ENCODE data around the gene ASAP2.

ASAP2 gene

DNA sequence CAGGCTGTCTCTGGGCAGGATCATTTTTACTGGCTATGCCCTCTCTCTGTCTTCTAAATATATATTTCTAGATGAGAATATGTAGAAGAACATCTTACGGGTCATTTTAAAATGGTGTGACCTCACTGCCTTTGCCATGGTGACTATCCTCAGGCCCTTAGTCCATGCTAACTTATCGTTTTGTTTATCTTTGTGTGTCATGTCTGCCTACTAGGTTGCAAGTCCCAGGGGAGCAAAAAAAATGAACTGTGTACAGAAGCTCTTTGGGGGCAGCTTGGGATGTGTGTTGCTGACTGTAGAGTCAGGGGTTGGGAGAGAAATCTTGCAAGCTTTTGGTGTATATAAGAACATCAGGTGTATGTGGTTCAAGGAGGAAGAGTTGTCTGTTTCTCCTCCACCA lies 227.9 kb downstream of the ASAP2 start:
- FAIRE-seq, result no peak
- TF ChIP-seq PAX5 (IDR thresholded peaks at IDR 0.05; ENCODE audit: insufficient read depth, low read length, severe bottlenecking) (no peak), POU2F2 (IDR thresholded peaks at IDR 0.05; ENCODE audit: low read depth, low read length) (no peak), SPI1 (IDR thresholded peaks at IDR 0.05; ENCODE audit: low read depth, low read length) (no peak), POLR2A (IDR thresholded peaks at IDR 0.05; ENCODE audit: low read depth, low read length) (no peak), TAF1 (IDR thresholded peaks at IDR 0.05; ENCODE audit: low read depth, low read length) (no peak), POLR2AphosphoS5 (IDR thresholded peaks at IDR 0.05; ENCODE audit: low read depth, low read length) (no peak)
- no peak for DNase-seq (ENCODE audit: insufficient read length, low spot score)

DNA sequence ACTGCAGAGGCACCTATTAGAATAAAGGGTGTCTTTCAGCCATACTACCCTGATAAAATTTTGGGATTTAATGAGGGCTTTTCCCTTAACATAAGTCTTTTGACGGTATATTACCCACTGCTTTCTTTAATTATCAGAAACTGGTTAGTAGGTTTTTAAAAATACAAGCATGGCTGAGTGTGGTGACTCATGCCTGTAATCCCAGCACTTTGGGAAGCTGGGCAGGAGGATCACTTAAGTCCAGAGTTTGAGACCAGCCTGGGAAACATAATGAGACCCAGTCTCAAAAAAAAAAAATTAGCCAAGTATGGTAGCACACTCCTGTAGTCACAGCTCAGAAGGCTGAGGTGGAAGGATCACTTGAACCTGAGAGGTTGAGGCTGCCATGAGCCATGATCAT lies 232.9 kb downstream of the ASAP2 start:
- FAIRE-seq (no peak), DNase-seq (ENCODE audit: insufficient read length, low spot score) (no peak)
- TF ChIP-seq TAF1 (IDR thresholded peaks at IDR 0.05; ENCODE audit: low read depth, low read length) (no peak), PAX5 (IDR thresholded peaks at IDR 0.05; ENCODE audit: insufficient read depth, low read length, severe bottlenecking) (no peak), SPI1 (IDR thresholded peaks at IDR 0.05; ENCODE audit: low read depth, low read length) (no peak), POLR2A (IDR thresholded peaks at IDR 0.05; ENCODE audit: low read depth, low read length) (no peak), POU2F2 (IDR thresholded peaks at IDR 0.05; ENCODE audit: low read depth, low read length) (no peak), POLR2AphosphoS5 (IDR thresholded peaks at IDR 0.05; ENCODE audit: low read depth, low read length) (no peak)

DNA sequence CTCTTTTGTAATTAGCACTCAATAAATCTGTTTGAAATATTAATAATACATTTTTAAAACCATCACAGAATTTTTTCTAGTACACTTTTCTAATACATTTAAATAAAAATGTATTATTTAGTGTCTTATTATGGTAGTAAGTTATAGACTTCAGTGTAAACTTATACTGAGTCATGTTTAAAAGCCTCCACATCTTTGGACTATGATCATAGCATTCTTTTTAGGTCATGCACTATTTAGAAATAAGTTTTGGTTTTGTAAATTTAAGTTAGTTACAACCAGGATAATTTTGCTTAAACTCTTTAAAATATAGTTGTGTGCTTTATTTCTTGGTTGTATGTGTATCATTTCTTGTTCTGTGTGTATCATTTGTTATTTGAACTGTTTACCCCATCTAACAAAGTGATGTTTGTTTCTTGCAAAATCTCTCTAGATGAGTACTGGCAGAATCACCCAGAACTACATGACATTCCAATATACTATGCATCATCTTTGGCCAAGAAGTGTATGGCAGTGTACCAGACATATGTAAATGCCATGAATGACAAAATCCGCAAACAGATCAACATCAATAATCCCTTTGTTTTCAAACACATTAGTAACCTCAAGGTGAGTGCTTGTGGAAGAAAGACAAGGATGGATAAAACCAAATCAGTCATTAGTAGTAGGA lies 233.6 kb downstream of the ASAP2 start:
- FAIRE-seq, result no peak

DNA sequence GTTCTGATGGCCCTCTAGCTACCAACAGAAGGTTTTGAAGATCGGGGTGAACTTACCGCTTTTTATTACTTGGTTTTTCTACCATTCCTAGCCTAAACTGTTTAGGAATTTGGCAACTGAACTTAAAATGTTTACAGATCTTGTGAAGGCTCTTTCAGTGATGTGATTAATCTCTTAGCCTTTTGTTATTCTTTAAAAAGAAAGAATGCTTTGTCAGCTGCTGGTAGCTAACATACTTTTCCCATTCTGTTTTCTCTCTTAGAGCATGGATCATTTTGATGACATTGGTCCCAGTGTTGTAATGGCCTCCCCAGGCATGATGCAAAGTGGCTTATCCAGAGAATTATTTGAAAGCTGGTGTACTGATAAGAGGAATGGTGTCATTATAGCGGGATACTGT lies 234.9 kb downstream of the ASAP2 start:
- FAIRE-seq (no peak), DNase-seq (ENCODE audit: insufficient read length, low spot score) (no peak)
- TF ChIP-seq POLR2A (IDR thresholded peaks at IDR 0.05; ENCODE audit: low read depth, low read length), result no peak
- no peak for TF ChIP-seq TAF1 (IDR thresholded peaks at IDR 0.05; ENCODE audit: low read depth, low read length)
- no peak for TF ChIP-seq SPI1 (IDR thresholded peaks at IDR 0.05; ENCODE audit: low read depth, low read length)
- no peak for TF ChIP-seq PAX5 (IDR thresholded peaks at IDR 0.05; ENCODE audit: insufficient read depth, low read length, severe bottlenecking)
- TF ChIP-seq POLR2AphosphoS5 (IDR thresholded peaks at IDR 0.05; ENCODE audit: low read depth, low read length), result no peak
- TF ChIP-seq POU2F2 (IDR thresholded peaks at IDR 0.05; ENCODE audit: low read depth, low read length), result no peak

More for the DNA sequence above, 233.6 kb downstream of the ASAP2 start:
- no peak for DNase-seq (ENCODE audit: insufficient read length, low spot score)
- no peak for TF ChIP-seq POLR2AphosphoS5 (IDR thresholded peaks at IDR 0.05; ENCODE audit: low read depth, low read length)
- no peak for TF ChIP-seq TAF1 (IDR thresholded peaks at IDR 0.05; ENCODE audit: low read depth, low read length)
- no peak for TF ChIP-seq PAX5 (IDR thresholded peaks at IDR 0.05; ENCODE audit: insufficient read depth, low read length, severe bottlenecking)
- no peak for TF ChIP-seq SPI1 (IDR thresholded peaks at IDR 0.05; ENCODE audit: low read depth, low read length)
- TF ChIP-seq POLR2A (IDR thresholded peaks at IDR 0.05; ENCODE audit: low read depth, low read length), result no peak
- no peak for TF ChIP-seq POU2F2 (IDR thresholded peaks at IDR 0.05; ENCODE audit: low read depth, low read length)

DNA sequence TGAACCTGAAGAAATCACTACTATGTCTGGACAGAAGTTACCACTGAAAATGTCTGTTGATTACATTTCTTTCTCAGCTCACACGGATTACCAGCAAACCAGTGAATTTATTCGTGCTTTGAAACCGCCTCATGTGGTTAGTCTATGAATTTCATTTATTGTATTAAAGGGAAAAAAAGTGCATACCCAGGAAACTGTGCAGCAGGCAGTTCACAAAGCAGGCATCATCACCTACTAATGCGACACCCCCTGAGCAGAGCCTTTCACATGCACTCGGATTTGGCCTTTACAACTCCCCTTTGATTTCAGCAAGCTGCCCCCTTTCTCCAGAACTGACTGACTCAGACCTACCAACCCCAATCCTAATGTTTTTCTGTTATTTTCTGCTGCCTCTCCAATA lies 236.9 kb downstream of the ASAP2 start:
- FAIRE-seq (no peak), DNase-seq (ENCODE audit: insufficient read length, low spot score) (no peak)
- TF ChIP-seq SPI1 (IDR thresholded peaks at IDR 0.05; ENCODE audit: low read depth, low read length) (no peak), POLR2A (IDR thresholded peaks at IDR 0.05; ENCODE audit: low read depth, low read length) (no peak)

DNA sequence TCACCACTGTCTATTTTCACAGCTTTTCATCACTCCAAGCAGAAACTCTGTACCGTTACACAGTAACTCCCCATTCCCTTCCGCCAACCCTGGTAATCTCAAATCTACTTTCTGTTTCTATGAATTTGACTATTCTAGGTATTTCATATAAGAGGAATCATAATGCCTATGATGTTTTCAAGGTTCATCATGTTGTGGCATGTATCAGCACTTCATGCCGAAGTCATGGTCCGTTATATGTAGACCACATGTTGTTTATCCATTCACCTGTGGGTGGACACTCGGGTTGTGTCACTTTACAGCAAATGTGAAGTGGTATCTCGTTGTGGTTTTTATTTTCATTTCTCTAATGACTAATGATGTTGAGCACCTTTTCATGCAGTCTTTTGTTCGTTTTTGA lies 238.5 kb downstream of the ASAP2 start:
- FAIRE-seq (no peak), DNase-seq (ENCODE audit: insufficient read length, low spot score) (no peak)
- TF ChIP-seq POLR2AphosphoS5 (IDR thresholded peaks at IDR 0.05; ENCODE audit: low read depth, low read length), result no peak
- TF ChIP-seq PAX5 (IDR thresholded peaks at IDR 0.05; ENCODE audit: insufficient read depth, low read length, severe bottlenecking), result no peak
- no peak for TF ChIP-seq TAF1 (IDR thresholded peaks at IDR 0.05; ENCODE audit: low read depth, low read length)
- no peak for TF ChIP-seq SPI1 (IDR thresholded peaks at IDR 0.05; ENCODE audit: low read depth, low read length)
- no peak for TF ChIP-seq POU2F2 (IDR thresholded peaks at IDR 0.05; ENCODE audit: low read depth, low read length)
- no peak for TF ChIP-seq POLR2A (IDR thresholded peaks at IDR 0.05; ENCODE audit: low read depth, low read length)

DNA sequence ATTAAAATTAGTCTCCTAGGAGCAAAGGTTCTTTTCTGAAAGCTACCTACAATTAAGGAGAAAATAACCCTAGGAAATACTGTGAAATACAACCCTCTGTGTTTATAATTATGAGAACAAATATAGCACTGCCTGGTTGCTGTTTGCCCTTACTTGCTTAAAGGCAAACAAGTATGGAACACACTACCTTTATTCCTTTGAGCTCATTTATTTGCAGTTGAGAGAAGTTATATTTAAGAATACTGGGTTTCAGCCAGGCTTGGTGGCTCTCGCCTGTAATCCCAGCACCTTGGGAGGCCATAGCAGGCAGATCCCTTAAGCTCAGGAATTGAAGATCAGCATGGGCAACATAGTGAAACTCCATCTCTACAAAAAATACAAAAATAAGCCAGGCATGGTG lies 244.6 kb downstream of the ASAP2 start:
- TF ChIP-seq TAF1 (IDR thresholded peaks at IDR 0.05; ENCODE audit: low read depth, low read length) (no peak), POLR2A (IDR thresholded peaks at IDR 0.05; ENCODE audit: low read depth, low read length) (no peak)
- FAIRE-seq (no peak), DNase-seq (ENCODE audit: insufficient read length, low spot score) (no peak)
